ENCODE results near the gene CCDC69.
"Not testable (repeated sequence)": the region's sequence is repeated elsewhere in the genome, so short reads cannot be mapped to it uniquely, and the experiment has no call there.

The CCDC69 gene

GRCh38 chr5:151191661-151192060 is 32.2 kb downstream of the CCDC69 start:
- no peak for DNase-seq

- DNase-seq, result no peak
Measured at GRCh38 chr5:151189151-151189550, 34.7 kb downstream of the CCDC69 start.

- DNase-seq, result no peak
Measured at GRCh38 chr5:151186538-151186937, 37.4 kb downstream of the CCDC69 start.

- DNase-seq, result no peak
Measured at GRCh38 chr5:151186052-151186451, 37.8 kb downstream of the CCDC69 start.

- no peak for DNase-seq
Measured at GRCh38 chr5:151184316-151185042, 39.4 kb downstream of the CCDC69 start.

GRCh38 chr5:151183456-151184245 is 40.2 kb downstream of the CCDC69 start:
- DNase-seq, result no peak

- no peak for DNase-seq
Measured at GRCh38 chr5:151182976-151183375, 40.9 kb downstream of the CCDC69 start.

GRCh38 chr5:151182524-151182900 is 41.4 kb downstream of the CCDC69 start:
- no peak for DNase-seq

- DNase-seq, result no peak
Measured at GRCh38 chr5:151181818-151182523, 41.9 kb downstream of the CCDC69 start.

GRCh38 chr5:151180291-151180690 is 43.6 kb downstream of the CCDC69 start:
- DNase-seq, result no peak

GRCh38 chr5:151179489-151179840 is 44.4 kb downstream of the CCDC69 start:
- DNase-seq, result no peak

GRCh38 chr5:151178777-151179488 is 45.0 kb downstream of the CCDC69 start:
- no peak for DNase-seq

- no peak for DNase-seq
Measured at GRCh38 chr5:151178372-151178771, 45.5 kb downstream of the CCDC69 start.

- not testable (repeated sequence) for DNase-seq
Measured at GRCh38 chr5:151176268-151176667, 47.6 kb downstream of the CCDC69 start.

- no peak for DNase-seq
Measured at GRCh38 chr5:151174612-151175101, 49.2 kb downstream of the CCDC69 start.

- no peak for DNase-seq
Measured at GRCh38 chr5:151173711-151174611, 49.9 kb downstream of the CCDC69 start.

GRCh38 chr5:151171529-151171928 is 52.4 kb downstream of the CCDC69 start:
- DNase-seq, result no peak

GRCh38 chr5:151168602-151169344 is 55.1 kb downstream of the CCDC69 start:
- DNase-seq, result no peak

GRCh38 chr5:151167022-151167421 is 56.9 kb downstream of the CCDC69 start:
- no peak for DNase-seq

GRCh38 chr5:151164687-151165392 is 59.1 kb downstream of the CCDC69 start:
- peak; percentile 63 for DNase-seq

Measured in right kidney (tissue), 1 donor.